HG03139 (cell line): ENCODE measurements around the gene CKMT2.

Source experiments
- ATAC-seq: cut with Tn5 transposase; IDR thresholded peaks from one replicate; pipeline ENCODE4 v1.9.1; 2021; ENCODE audit not compliant: unreplicated experiment

Gene CKMT2

DNA sequence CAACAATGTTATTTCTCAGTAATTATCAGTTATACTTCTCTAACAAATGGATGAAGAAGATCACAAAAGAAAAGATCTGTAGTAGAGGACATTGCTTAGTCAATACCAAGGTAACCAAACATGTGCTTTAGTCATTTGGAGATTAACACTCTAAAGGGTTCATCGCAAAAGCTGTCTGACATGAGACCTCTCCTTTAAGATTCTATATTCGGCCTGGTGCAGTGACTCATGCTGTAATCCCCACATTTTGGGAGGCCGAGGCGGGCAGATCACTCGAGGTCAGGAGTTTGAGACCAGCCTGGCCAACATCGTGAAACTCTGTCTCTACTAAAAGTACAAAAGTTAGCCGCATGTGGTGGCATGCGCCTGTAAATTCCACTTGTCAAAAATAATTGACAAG, 18.3 kb upstream of the CKMT2 start:
- no peak for ATAC-seq

DNA sequence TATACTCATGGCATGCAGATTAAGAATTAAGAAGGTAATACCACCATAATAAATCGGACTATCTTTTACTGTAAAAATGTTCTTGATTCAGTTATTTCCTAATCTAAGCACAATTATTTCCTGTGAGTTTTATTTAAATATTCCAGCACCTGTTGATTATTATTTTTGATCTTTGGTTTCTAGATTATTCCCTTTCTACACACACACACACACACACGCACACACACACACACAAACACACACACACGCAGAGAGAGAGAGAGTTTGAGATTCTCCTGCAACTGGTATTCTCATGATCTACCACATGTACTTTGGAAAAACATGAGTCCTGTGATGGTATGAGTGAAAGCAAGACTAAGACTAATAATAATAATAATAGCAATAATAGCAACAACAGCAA, 17.0 kb upstream of the CKMT2 start:
- no peak for ATAC-seq

DNA sequence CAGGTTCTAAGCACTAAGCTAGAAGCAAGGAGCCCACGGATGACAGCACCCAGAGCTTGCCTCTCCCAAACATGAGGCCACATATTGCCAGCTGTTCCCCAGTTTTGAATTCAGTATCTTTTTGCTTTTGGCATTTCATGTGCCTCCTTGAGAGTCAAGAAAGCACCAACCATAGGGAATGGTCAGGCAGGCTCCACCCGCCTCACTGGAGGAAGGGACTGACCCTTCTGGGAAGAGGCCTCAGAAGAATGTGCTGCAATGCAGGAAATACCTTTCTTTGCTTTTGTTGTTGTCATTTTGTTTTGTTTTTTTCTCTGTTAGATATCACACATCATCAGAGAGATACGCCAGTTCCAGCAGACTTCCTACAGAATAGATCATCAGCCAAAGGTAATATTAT, 13.7 kb upstream of the CKMT2 start:
- ATAC-seq = no peak

DNA sequence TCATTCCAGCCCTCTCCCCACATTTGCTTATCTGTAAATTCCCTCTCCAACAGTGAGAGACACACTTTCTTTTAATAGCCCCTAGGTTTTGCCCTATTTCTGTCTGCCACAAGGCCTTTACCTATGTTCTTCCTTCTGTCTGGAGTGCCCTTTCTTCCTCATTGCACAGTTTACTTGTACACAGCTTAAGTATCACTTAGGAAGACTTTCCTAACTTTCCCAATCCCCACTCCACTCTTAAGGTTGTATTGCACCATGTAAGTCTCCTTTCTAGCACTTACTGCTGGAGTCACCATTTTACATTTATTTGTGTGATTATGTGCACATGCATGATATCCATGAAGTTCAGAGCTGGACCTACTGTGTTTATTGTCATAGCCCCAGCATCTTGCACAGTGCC, 10.8 kb upstream of the CKMT2 start:
- ATAC-seq = no peak

DNA sequence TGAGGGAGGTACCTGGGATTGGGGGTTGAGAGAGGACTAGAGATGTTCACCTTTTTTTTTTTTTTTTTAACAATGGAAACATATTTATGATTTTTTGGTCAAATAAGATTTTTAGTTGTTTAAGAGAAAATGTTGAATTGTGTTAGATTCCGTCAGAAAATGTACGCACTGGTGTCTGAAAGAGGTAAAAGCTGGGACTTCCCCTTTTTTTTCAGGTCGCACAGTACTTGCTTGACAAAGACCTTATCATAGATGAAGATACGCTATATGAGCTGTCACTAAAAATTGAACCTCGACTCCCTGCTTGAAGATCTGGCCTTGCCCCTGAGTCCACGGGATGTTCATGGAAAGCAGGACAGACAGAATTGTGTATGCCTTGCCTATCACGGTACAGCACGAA, 7.7 kb upstream of the CKMT2 start:
- no peak for ATAC-seq

DNA sequence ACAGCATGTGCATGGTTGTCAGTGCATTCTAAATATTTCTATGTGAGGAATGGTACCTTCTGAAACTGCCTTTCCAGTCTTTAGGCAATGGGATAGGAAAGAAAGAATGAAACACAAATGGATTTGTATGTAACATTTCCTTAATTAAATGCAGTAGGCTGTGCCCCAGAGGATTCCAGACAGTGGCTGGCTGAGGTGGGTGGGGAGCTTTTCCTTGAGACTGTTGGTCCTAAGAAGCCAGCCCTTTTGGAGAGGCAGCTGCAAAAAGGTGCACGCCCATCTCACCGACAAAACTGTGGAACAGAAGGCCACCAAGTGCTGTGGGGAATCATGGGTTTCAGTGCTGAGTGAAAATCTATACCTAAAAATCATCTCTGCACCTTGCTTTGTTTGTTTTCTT, 6.8 kb upstream of the CKMT2 start:
- ATAC-seq = no peak

DNA sequence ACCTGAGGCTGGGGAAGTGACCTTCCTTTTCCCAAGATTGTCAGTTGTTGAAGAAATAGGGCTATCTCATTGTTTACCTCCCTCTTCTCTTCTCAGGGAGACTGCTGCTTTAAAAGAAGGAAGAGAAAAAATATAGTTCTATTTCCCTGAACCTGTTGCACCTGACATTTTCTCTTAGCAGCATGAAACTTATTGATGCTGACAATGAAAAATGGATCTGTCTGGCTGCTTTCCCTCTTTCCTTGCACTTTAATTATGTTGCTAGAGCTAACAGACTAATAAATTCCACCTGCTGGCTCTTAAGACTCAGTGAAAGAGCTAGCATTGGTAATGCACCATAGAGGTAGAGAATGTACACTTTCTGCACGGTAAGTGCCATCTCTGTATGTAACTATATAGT, 6.2 kb upstream of the CKMT2 start:
- no peak for ATAC-seq

DNA sequence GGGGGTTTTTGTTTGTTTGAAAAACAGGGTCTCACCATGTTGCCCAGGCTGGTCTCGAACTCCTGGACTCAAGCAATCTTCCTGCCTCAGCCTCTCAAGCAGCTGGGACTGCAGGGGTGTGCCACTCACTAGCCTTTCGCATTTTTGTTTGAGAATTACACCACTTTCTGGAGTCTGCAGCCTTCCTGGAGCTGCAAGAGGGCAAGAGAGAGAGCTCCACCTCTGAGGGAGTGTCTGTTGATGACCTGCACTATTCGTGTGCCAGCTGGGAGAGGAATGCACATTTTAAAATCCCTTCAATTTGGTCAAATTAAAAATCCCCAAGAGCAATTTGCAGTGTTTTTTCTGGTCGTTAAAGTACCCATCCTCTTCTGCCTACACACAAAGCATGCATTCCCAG, 5.0 kb upstream of the CKMT2 start:
- no peak for ATAC-seq

DNA sequence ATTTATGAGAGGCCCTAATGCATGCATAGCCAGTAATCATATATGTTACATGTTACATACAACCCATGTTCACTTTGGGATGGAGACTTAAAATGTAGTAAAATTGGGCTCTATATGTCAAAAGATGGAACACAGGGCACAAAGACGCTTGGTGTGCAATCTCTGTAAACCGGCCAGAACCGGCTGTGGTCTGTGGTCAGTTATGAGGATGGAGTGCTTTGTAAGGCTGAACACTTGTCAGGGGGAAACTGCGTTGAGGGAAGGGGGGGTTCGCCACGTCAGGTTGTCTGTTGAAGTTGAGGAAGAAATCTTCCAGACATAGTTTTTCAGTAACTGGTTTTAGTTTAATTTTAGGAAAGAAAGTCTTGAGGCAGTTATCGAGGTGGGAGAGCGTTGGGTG, 2.7 kb upstream of the CKMT2 start:
- ATAC-seq = no peak

DNA sequence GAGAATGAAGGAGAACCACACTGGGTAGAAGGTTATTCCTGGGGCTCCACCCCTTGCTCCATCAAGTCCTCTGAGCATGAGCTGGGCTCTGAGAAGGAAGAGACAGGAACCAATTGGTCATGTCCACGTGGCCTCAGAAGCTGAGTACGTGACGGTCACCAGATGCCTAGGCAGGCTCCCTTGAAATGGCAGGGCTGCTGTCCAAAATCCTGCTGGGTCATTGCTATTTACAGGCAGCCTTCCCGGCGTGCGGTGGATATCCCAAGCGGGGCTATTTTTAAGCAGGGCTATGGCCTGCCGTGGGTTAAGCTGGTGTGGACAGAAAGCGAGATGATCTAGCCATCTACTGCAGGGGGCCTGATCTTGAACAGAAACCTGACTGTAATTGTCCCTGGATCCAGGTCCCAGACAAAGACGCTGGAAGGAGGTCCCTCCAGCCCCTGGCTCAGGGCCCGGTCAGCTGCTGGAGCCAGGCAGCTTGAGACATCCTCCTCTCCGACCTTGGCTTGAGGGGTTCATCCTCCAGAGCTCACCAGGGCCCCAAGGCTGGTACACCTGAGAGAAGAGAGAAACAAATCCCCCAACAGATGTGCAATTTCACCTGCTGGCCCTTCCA, 550 bp upstream of the CKMT2 start:
- no peak for ATAC-seq

DNA sequence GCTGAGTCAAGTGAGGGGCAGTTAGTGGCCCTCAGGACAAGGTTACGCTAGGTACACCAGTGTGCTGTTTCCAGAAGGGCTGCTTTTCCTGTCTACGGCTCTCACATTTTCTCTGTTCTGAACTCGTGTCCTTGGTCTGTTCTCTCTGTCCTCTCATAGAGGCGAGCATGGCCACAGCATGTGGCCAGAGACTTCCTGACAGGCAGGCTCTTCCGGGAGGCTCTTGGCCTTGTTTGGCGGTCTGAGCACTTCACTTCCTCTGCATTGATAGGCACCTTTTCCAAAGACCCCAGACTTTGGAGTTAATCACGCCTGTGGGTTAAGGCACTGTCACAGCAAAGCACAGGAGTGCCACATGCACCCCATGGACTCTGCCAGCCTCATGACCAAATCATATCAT, 1.2 kb downstream of the CKMT2 start:
- ATAC-seq = no peak

DNA sequence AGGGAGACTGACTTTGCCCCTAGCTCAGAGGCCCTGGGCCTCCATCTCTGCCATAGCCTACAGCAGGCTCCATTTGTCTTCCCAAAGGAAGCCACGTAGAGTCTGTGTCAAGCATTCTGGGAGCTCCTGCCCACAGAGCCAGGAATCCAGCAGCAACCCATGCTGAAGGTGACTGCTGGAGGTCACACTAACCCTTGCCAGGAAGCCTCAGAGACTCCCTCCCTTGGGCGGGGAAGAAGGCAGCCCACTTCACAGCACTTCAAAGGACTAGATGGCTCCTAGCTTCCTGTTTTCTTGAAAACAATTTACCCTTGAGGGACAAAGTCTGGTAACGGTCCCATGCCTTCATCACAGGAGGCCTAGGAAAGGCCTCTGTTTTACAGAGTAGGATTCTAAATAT, 1.7 kb downstream of the CKMT2 start:
- ATAC-seq = no peak

DNA sequence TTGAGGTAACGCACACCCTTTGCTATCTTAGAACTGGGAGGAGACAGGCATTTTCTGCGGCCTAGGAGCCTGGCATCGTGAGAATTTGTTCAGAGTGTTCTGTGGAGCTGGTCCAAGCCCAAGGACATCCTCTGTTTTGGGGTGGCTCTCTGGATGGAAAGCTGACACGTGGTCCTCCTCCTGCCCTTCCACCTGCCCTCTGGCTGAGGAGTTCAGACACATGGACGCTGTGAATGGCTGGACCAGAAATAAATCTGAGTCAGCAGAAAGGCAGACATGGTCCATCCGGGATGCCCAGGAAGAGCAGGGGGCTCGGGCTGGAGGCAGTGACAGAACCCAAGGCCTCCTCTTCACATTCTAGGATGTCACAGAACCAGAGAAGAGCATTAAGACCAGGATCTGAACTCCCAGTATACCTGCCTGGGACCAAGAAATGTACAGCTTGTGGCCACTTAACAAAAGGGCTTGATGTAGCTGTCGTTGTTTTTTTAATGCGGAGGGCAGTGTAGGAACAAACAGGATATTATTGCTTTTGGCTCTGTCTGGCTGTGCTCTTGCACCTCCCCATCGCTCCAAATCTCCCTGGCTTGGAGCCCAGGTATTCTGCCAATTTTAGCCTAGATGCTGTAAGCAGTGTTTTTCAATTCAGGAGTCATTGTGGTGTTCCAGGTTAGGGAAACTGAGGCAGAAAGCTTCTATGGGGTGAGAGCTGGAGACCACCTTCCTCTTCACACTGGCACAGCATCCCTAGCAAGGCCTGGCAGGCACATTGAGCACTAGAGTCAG, 2.4 kb downstream of the CKMT2 start:
- no peak for ATAC-seq

DNA sequence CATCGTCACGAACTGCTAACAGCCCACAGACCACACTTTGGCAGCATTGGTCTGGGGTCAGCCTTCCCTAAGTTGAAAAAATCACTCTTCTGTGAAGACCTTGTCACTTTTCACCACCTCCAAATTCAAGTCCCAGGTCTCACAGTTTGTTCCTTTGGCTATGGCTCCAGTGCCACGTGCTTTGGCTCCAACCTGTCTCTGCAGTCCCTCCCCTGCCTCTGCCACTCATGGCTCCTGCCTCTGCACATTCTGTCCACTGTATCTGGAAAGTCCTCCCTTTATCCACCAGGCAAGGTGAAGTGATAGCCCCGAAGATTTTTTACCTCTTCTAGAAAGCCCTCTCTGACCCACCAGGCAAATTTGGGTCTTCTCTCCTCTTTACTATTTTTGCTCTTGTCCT, 5.3 kb downstream of the CKMT2 start:
- ATAC-seq = no peak

DNA sequence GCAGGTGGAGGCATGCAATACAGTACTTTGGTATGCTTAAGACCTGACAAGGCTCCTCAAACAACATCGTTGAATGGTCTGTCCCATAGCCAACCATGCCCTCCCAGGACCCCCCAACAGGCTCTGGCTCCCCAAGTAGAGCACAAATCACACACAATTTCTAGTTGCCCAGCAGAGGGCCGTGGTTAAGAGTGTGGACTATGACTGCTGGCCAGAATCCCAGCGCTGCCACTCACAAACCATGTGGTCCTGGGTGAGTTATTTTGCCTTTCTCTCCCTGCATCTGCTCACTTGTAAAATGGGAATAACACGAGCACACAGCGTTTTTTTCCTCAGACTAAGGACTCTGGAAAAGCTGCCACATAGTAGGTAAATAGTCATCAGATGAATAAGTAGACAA, 6.5 kb downstream of the CKMT2 start:
- ATAC-seq = no peak

DNA sequence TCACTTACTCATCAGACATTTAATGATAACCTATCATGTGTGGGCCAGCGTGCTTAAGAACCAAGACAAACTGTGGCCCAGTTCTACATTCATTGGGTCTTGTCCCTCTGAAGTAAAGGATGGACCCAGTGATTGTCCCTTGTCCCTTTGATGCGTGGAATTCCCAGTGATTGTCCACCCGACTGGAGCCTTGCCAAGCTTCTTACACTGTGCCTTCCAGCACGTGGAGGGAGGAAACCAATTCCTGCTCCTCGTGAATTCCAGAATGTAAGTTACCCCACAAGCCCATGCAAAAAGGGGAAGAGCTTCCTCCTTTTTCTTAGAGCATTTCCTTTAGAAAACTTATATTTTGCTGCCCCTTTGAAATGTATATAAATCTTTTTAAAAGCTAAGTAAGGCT, 7.9 kb downstream of the CKMT2 start:
- ATAC-seq = no peak

DNA sequence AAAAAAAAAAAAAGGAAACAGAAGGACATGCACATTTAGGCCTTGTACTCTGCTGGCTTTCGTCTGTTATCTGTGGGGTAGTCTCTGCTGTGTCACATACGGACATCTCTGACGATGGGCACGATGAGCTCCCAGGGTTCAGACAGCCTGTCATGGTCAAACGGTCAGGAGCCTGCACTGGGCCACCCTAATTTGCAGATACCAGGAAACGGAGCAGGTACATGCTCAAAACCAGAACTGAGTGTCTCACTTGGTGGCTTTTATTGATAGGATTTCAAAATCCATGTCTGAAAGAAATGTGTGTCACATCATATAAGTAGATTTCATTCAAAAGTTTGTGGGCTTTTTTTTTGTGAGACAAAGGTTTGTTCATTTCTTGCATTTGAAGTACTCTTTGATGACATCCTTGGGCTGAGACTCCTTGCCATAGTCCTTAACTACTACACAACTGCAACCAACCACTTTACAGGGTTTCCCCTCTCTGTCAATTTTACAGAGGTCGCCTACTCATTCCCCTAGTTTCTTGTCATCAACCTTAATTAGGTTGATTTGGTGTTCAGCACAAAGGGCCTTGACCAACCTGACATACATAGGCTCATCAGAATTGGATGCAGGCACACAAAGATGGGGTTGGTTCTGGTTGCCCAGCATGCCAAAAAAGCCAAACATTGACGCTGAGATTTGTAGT, 9.0 kb downstream of the CKMT2 start:
- ATAC-seq = no peak

DNA sequence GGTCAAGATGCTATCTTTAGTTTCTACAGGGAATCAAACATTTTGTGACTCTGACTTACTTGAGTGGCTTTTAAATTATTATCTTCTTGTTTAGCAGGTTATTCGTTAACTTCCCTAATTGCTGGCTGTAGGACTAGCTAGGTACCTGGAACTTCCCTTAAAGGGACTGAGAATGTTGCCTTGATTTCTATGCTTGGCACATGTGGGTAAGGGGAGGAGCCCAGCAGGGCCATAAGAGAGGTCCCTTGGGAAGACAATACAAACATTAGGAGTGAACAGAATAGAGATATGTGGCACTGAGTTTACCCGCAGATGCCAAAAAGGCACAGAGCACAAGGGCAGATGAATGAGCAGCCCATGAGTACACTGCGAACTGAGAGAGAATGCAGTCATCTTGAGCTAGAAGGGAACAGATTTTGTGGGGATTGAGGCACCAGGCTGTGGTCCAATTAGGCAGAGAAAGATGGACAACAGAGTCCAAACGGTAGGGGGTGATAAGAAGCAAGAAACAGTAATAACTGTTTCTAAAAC, 9.8 kb downstream of the CKMT2 start:
- no peak for ATAC-seq

DNA sequence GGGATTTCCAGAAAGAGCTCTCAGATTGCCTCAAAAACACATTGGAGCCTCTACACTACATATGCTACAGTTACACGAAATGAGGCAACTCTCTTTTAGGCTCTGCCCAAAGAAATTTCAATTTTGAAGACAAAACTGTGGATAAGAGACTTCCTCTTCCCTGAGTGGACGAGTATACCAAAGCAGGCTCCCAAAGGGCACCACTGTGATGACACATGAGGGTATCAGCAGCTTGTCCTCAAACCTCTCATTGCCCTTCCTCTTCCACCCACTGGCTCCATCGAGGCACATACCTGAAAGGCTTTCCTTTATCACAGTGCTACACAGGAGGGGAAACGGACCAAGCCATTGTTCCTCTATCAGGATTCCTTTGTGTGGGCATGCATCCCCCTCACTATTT, 11.3 kb downstream of the CKMT2 start:
- ATAC-seq = no peak

DNA sequence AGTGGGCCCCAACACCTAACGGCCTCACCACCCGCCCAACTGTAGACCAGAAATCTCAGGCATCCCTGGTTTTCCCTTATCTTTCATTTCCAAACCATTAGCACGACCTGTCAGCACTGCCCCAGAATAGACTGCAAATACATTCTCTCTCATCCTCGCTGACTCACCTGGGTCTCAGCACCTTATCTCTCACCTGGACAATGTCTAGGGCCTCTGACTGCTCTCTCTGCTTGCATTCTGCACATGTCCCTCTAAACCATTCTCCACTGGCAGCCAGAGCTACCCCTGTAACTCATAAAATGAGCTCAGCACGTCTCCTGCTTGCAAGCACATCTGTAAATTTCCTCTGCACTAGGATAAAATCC, 12.7 kb downstream of the CKMT2 start:
- no peak for ATAC-seq

DNA sequence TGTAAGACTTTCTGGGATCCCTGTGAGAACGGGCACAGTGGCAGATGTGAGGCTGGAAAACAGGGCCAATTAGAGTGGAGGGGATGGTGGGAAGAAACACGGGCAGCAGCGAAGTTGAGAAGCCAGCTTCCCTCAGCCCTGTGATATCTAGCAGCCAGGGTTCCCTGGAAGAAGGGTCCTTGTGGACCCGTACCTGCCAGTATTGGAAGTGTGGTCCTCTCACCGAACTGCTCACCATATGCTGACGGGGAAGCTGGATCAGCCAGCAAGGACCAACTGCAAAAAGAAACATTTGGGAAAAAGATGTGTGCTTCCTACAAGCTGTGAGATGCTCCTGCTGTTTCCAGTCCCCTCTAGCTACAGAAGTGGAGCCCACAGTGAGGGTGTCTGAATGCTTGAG, 13.6 kb downstream of the CKMT2 start:
- no peak for ATAC-seq

DNA sequence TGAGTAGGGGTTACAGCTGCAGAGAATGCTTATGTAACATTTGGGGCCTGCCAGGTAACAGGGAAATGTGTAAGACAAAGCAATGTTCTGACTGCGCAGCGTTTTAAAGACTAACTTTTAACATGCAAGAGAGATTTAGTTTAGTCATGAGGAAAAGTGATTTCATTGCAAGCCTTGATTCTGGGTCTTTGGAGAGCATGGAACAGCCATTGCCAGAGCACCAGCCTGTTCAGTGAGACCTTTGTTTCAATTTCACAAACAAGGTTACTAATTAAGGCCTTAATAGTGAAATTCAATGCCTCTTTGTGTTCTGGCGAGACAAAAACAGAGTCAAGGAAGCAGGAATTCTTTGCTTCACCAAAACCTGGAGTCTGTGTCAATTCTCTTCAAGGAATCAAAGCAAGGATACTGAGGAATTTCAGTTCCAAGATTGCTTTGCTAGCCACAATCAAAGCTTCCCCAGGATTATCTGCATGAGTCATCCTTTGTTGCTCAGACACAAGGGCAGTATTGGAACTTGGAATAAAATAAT, 14.4 kb downstream of the CKMT2 start:
- ATAC-seq = no peak
